K562 (cell line): Measurements from ENCODE around the gene SLC39A9.

ENCODE experiments used
- CBX8 ChIP-seq: fragments of 200-600 bp; sonication (generic); IDR thresholded peaks from 2 replicates; pipeline ENCODE4 v1.6.1; 2012; ENCODE audit warnings: borderline replicate concordance, mixed run types, low read depth, mild to moderate bottlenecking, moderate library complexity, mixed read lengths, low read length, control low read depth, inconsistent platforms; ENCODE audit not compliant: poor library complexity, severe bottlenecking; ENCODE audit errors: extremely low read depth
- E2F8 ChIP-seq: fragments of 450-650 bp; IDR thresholded peaks from 2 replicates; pipeline ENCODE4 v1.7.1; 2018; ENCODE audit warnings: mild to moderate bottlenecking, low read depth; ENCODE audit not compliant: partially characterized antibody
- HDAC6 ChIP-seq: IDR thresholded peaks from 2 replicates; pipeline ENCODE4 v1.6.1; 2012; ENCODE audit warnings: low read depth, mild to moderate bottlenecking, control low read depth, inconsistent platforms, low read length, moderate library complexity
- SMAD2 ChIP-seq: fragments of 150-350 bp; IDR thresholded peaks from 2 replicates; pipeline ENCODE4 v1.6.1; 2014; ENCODE audit warnings: low read depth, mild to moderate bottlenecking, low read length

DNA sequence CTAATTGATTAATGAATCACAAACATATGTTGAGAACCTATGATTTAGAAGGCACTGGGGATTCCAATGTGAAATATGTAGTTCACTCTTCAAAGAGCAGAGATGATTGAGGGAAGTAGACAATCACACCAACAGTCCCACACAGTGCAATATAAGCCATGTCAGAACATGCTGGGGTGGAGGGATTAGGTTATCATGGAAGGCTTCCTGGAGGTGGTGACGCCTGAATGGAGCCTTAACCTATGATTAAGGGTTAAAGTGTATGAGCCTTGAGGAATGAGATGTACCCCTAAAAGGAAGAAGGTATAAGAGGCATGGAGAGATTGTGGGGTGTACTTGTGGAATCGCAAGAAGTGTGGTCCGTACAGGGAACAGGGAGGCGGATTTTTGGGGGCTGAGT lies 31.7 kb upstream of the SLC39A9 start:
- TF ChIP-seq HDAC6 (no peak), CBX8 (no peak), SMAD2 (no peak), E2F8 (no peak)
